ENCODE results near the gene NPAS3.

Gene NPAS3

GRCh38 chr14:33381717-33382116 is 443.0 kb downstream of the NPAS3 start:
- no peak for DNase-seq (ENCODE audit: low read depth)
- in situ Hi-C loops (cut with HindIII; ENCODE audit: low sequenced_read_pairs): no loop called here
- TF ChIP-seq, protein P1, sequence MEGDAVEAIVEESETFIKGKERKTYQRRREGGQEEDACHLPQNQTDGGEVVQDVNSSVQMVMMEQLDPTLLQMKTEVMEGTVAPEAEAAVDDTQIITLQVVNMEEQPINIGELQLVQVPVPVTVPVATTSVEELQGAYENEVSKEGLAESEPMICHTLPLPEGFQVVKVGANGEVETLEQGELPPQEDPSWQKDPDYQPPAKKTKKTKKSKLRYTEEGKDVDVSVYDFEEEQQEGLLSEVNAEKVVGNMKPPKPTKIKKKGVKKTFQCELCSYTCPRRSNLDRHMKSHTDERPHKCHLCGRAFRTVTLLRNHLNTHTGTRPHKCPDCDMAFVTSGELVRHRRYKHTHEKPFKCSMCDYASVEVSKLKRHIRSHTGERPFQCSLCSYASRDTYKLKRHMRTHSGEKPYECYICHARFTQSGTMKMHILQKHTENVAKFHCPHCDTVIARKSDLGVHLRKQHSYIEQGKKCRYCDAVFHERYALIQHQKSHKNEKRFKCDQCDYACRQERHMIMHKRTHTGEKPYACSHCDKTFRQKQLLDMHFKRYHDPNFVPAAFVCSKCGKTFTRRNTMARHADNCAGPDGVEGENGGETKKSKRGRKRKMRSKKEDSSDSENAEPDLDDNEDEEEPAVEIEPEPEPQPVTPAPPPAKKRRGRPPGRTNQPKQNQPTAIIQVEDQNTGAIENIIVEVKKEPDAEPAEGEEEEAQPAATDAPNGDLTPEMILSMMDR (IDR thresholded peaks at IDR 0.05; ENCODE audit: low read depth, low read length, missing control alignments): no peak
- H3K4me3 ChIP-seq (ENCODE audit: low read depth, low read length): no peak overlapping the region

GRCh38 chr14:33386140-33386539 is 447.5 kb downstream of the NPAS3 start:
- DNase-seq (ENCODE audit: low read depth): no peak
- in situ Hi-C loops (cut with HindIII; ENCODE audit: low sequenced_read_pairs): no loop called here
- TF ChIP-seq, protein P1 (IDR thresholded peaks at IDR 0.05; ENCODE audit: low read depth, low read length, missing control alignments): no peak
- H3K4me3 ChIP-seq (ENCODE audit: low read depth, low read length): no peak overlapping the region

DNA sequence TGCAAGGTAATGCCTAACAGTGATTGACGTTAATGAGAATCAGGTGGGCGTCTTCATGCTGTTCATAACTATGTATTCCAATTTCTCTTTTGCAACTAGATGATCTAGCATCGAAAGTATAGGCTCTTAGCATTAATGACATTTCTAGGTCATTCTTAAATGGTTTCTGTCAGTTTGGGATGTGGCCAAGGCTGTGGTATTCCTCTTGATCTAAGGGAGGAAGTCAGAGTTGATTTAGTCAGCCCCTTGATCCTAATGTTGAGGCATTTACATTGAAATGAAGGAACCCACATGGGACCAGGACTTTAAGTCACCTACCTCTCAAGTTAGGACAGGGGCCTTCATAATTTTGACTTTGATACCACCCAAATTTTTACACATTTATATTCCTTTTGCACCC is 448.1 kb downstream of the NPAS3 start:
- TF ChIP-seq, protein P1 (IDR thresholded peaks at IDR 0.05; ENCODE audit: low read depth, low read length, missing control alignments): no peak
- no peak overlapping the region for H3K4me3 ChIP-seq (ENCODE audit: low read depth, low read length)
- peak; percentile 22 for DNase-seq (ENCODE audit: low read depth)
- in situ Hi-C loops (cut with HindIII; ENCODE audit: low sequenced_read_pairs): no loop called here

DNA sequence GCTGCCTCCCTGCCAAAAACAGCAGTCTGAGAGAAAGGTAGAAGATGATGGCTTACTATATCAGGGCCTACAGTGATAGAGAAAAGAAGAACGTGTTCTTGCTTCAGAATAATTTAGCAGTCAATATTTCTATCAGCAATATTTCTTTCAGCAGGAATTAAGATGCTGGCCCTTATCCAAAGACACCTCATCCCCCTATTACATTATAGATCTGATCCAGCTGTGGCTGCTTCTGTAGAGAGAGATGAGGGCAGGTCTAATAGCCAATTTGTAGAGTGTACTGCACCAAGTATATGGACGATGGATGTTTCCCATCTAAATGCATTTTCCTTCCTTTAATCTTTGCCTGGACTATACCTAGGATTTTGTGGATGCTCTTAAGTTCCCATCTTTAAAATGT is 451.7 kb downstream of the NPAS3 start:
- no peak for DNase-seq (ENCODE audit: low read depth)
- TF ChIP-seq, protein P1 (IDR thresholded peaks at IDR 0.05; ENCODE audit: low read depth, low read length, missing control alignments): no peak
- no peak overlapping the region for H3K4me3 ChIP-seq (ENCODE audit: low read depth, low read length)
- in situ Hi-C loops (cut with HindIII; ENCODE audit: low sequenced_read_pairs): no loop called here

GRCh38 chr14:33393231-33393894 is 454.7 kb downstream of the NPAS3 start:
- TF ChIP-seq, protein P1 (IDR thresholded peaks at IDR 0.05; ENCODE audit: low read depth, low read length, missing control alignments): no peak
- in situ Hi-C loops (cut with HindIII; ENCODE audit: low sequenced_read_pairs): no loop called here

GRCh38 chr14:33393895-33394368 is 455.3 kb downstream of the NPAS3 start:
- TF ChIP-seq, protein P1 (IDR thresholded peaks at IDR 0.05; ENCODE audit: low read depth, low read length, missing control alignments): no peak
- in situ Hi-C loops (cut with HindIII; ENCODE audit: low sequenced_read_pairs): no loop called here
- H3K4me3 ChIP-seq (ENCODE audit: low read depth, low read length): no peak overlapping the region
- DNase-seq (ENCODE audit: low read depth): no peak

More at GRCh38 chr14:33393231-33393894, 454.7 kb downstream of the NPAS3 start:
- DNase-seq (ENCODE audit: low read depth): peak; percentile 2
- no peak overlapping the region for H3K4me3 ChIP-seq (ENCODE audit: low read depth, low read length)

Measured in astrocyte of the cerebellum (primary cell).